ENCODE measurements around the gene GRM4.

Gene GRM4

GRCh38 chr6:34065466-34066217 lies 80.2 kb downstream of the GRM4 start:
- Histone ChIP-seq H3K9ac (ENCODE audit: low read length) (no peak overlapping the region), H3K4me1 (ENCODE audit: control insufficient read depth, insufficient read depth, low read length) (peaks cover 3% of the 10 kb centered on the region), H3K9me3 (ENCODE audit: control insufficient read depth, low read length) (no peaks in the 10 kb centered on the region), H3K27me3 (replicated peaks; ENCODE audit: control insufficient read depth, insufficient read depth, low read length) (peaks cover 71% of the 10 kb centered on the region), H3K4me3 (ENCODE audit: low read length) (no peak overlapping the region), H3K36me3 (ENCODE audit: control insufficient read depth, insufficient read depth, low read length, severe bottlenecking) (no peaks in the 10 kb centered on the region)
- no peak for DNase-seq (ENCODE audit: low read depth)

GRCh38 chr6:34064675-34065074 lies 81.2 kb downstream of the GRM4 start:
- no peak overlapping the region for H3K9ac ChIP-seq (ENCODE audit: low read length)
- no peaks in the 10 kb centered on the region for H3K9me3 ChIP-seq (ENCODE audit: control insufficient read depth, low read length)
- H3K36me3 ChIP-seq (ENCODE audit: control insufficient read depth, insufficient read depth, low read length, severe bottlenecking), result no peaks in the 10 kb centered on the region
- no peak for DNase-seq (ENCODE audit: low read depth)
- H3K4me3 ChIP-seq (ENCODE audit: low read length), result no peak overlapping the region
- peaks cover 3% of the 10 kb centered on the region for H3K4me1 ChIP-seq (ENCODE audit: control insufficient read depth, insufficient read depth, low read length)
- H3K27me3 ChIP-seq (replicated peaks; ENCODE audit: control insufficient read depth, insufficient read depth, low read length), result peaks cover 75% of the 10 kb centered on the region

GRCh38 chr6:34063651-34064050 lies 82.2 kb downstream of the GRM4 start:
- H3K9me3 ChIP-seq (ENCODE audit: control insufficient read depth, low read length), result no peaks in the 10 kb centered on the region
- peaks cover 74% of the 10 kb centered on the region for H3K27me3 ChIP-seq (replicated peaks; ENCODE audit: control insufficient read depth, insufficient read depth, low read length)
- no peaks in the 10 kb centered on the region for H3K36me3 ChIP-seq (ENCODE audit: control insufficient read depth, insufficient read depth, low read length, severe bottlenecking)
- H3K4me1 ChIP-seq (ENCODE audit: control insufficient read depth, insufficient read depth, low read length), result peaks cover 3% of the 10 kb centered on the region
- H3K9ac ChIP-seq (ENCODE audit: low read length), result no peak overlapping the region
- peak; percentile 10 for DNase-seq (ENCODE audit: low read depth)
- H3K4me3 ChIP-seq (ENCODE audit: low read length), result no peak overlapping the region

GRCh38 chr6:34062815-34063214 lies 83.1 kb downstream of the GRM4 start:
- DNase-seq (ENCODE audit: low read depth), result no peak
- H3K4me3 ChIP-seq (ENCODE audit: low read length), result no peak overlapping the region
- peaks cover 66% of the 10 kb centered on the region for H3K27me3 ChIP-seq (replicated peaks; ENCODE audit: control insufficient read depth, insufficient read depth, low read length)

GRCh38 chr6:34062156-34062555 lies 83.7 kb downstream of the GRM4 start:
- H3K27me3 ChIP-seq (replicated peaks; ENCODE audit: control insufficient read depth, insufficient read depth, low read length), result peaks cover 71% of the 10 kb centered on the region
- peaks cover 3% of the 10 kb centered on the region for H3K4me1 ChIP-seq (ENCODE audit: control insufficient read depth, insufficient read depth, low read length)
- H3K9ac ChIP-seq (ENCODE audit: low read length), result no peak overlapping the region
- no peak for DNase-seq (ENCODE audit: low read depth)
- no peaks in the 10 kb centered on the region for H3K9me3 ChIP-seq (ENCODE audit: control insufficient read depth, low read length)
- no peaks in the 10 kb centered on the region for H3K36me3 ChIP-seq (ENCODE audit: control insufficient read depth, insufficient read depth, low read length, severe bottlenecking)
- H3K4me3 ChIP-seq (ENCODE audit: low read length), result no peak overlapping the region

More at GRCh38 chr6:34062815-34063214, 83.1 kb downstream of the GRM4 start:
- Histone ChIP-seq H3K36me3 (ENCODE audit: control insufficient read depth, insufficient read depth, low read length, severe bottlenecking) (no peaks in the 10 kb centered on the region), H3K4me1 (ENCODE audit: control insufficient read depth, insufficient read depth, low read length) (peaks cover 3% of the 10 kb centered on the region), H3K9ac (ENCODE audit: low read length) (no peak overlapping the region), H3K9me3 (ENCODE audit: control insufficient read depth, low read length) (no peaks in the 10 kb centered on the region)

- Histone ChIP-seq H3K36me3 (ENCODE audit: control insufficient read depth, insufficient read depth, low read length, severe bottlenecking) (no peaks in the 10 kb centered on the region), H3K4me1 (ENCODE audit: control insufficient read depth, insufficient read depth, low read length) (peaks cover 3% of the 10 kb centered on the region), H3K9ac (ENCODE audit: low read length) (no peak overlapping the region), H3K27me3 (replicated peaks; ENCODE audit: control insufficient read depth, insufficient read depth, low read length) (peaks cover 67% of the 10 kb centered on the region), H3K9me3 (ENCODE audit: control insufficient read depth, low read length) (no peaks in the 10 kb centered on the region), H3K4me3 (ENCODE audit: low read length) (no peak overlapping the region)
- DNase-seq (ENCODE audit: low read depth), result no peak
Observed at GRCh38 chr6:34061348-34061747, 84.5 kb downstream of the GRM4 start.

GRCh38 chr6:34059914-34060313 lies 86.0 kb downstream of the GRM4 start:
- Histone ChIP-seq H3K4me3 (ENCODE audit: low read length) (no peak overlapping the region), H3K9ac (ENCODE audit: low read length) (no peak overlapping the region), H3K27me3 (replicated peaks; ENCODE audit: control insufficient read depth, insufficient read depth, low read length) (peaks cover 55% of the 10 kb centered on the region), H3K9me3 (ENCODE audit: control insufficient read depth, low read length) (no peaks in the 10 kb centered on the region), H3K4me1 (ENCODE audit: control insufficient read depth, insufficient read depth, low read length) (no peaks in the 10 kb centered on the region), H3K36me3 (ENCODE audit: control insufficient read depth, insufficient read depth, low read length, severe bottlenecking) (no peaks in the 10 kb centered on the region)
- no peak for DNase-seq (ENCODE audit: low read depth)

GRCh38 chr6:34059136-34059731 lies 86.7 kb downstream of the GRM4 start:
- no peaks in the 10 kb centered on the region for H3K36me3 ChIP-seq (ENCODE audit: control insufficient read depth, insufficient read depth, low read length, severe bottlenecking)
- H3K9me3 ChIP-seq (ENCODE audit: control insufficient read depth, low read length), result no peaks in the 10 kb centered on the region
- peak; percentile 33 for DNase-seq (ENCODE audit: low read depth)
- H3K4me3 ChIP-seq (ENCODE audit: low read length), result no peak overlapping the region
- no peaks in the 10 kb centered on the region for H3K4me1 ChIP-seq (ENCODE audit: control insufficient read depth, insufficient read depth, low read length)
- no peak overlapping the region for H3K9ac ChIP-seq (ENCODE audit: low read length)
- H3K27me3 ChIP-seq (replicated peaks; ENCODE audit: control insufficient read depth, insufficient read depth, low read length), result peaks cover 55% of the 10 kb centered on the region

GRCh38 chr6:34057790-34058189 lies 88.1 kb downstream of the GRM4 start:
- Histone ChIP-seq H3K9ac (ENCODE audit: low read length) (no peak overlapping the region), H3K9me3 (ENCODE audit: control insufficient read depth, low read length) (no peaks in the 10 kb centered on the region), H3K4me3 (ENCODE audit: low read length) (no peak overlapping the region), H3K27me3 (replicated peaks; ENCODE audit: control insufficient read depth, insufficient read depth, low read length) (peaks cover 45% of the 10 kb centered on the region), H3K4me1 (ENCODE audit: control insufficient read depth, insufficient read depth, low read length) (no peaks in the 10 kb centered on the region), H3K36me3 (ENCODE audit: control insufficient read depth, insufficient read depth, low read length, severe bottlenecking) (no peaks in the 10 kb centered on the region)
- DNase-seq (ENCODE audit: low read depth), result no peak

GRCh38 chr6:34057191-34057590 lies 88.7 kb downstream of the GRM4 start:
- H3K4me3 ChIP-seq (ENCODE audit: low read length), result no peak overlapping the region
- no peak overlapping the region for H3K9ac ChIP-seq (ENCODE audit: low read length)
- no peaks in the 10 kb centered on the region for H3K9me3 ChIP-seq (ENCODE audit: control insufficient read depth, low read length)
- peaks cover 45% of the 10 kb centered on the region for H3K27me3 ChIP-seq (replicated peaks; ENCODE audit: control insufficient read depth, insufficient read depth, low read length)
- no peak for DNase-seq (ENCODE audit: low read depth)
- H3K4me1 ChIP-seq (ENCODE audit: control insufficient read depth, insufficient read depth, low read length), result no peaks in the 10 kb centered on the region
- no peaks in the 10 kb centered on the region for H3K36me3 ChIP-seq (ENCODE audit: control insufficient read depth, insufficient read depth, low read length, severe bottlenecking)

GRCh38 chr6:34056305-34057108 lies 89.4 kb downstream of the GRM4 start:
- no peak overlapping the region for H3K9ac ChIP-seq (ENCODE audit: low read length)
- H3K36me3 ChIP-seq (ENCODE audit: control insufficient read depth, insufficient read depth, low read length, severe bottlenecking), result no peaks in the 10 kb centered on the region
- peaks cover 45% of the 10 kb centered on the region for H3K27me3 ChIP-seq (replicated peaks; ENCODE audit: control insufficient read depth, insufficient read depth, low read length)
- no peaks in the 10 kb centered on the region for H3K9me3 ChIP-seq (ENCODE audit: control insufficient read depth, low read length)
- H3K4me1 ChIP-seq (ENCODE audit: control insufficient read depth, insufficient read depth, low read length), result no peaks in the 10 kb centered on the region
- peak; percentile 60 for DNase-seq (ENCODE audit: low read depth)
- no peak overlapping the region for H3K4me3 ChIP-seq (ENCODE audit: low read length)

Data from adipocyte (in vitro differentiated cells).